Hematopoietic multipotent progenitor cell treated with erythropoietin and hydrocortisone succinate and interleukin-3 and kit ligand, for 17 days (in vitro differentiated cells): ENCODE results near the gene TUBA3D.
"Not testable (repeated sequence)": the region's sequence is repeated elsewhere in the genome, so short reads cannot be mapped to it uniquely, and the experiment has no call there.

ENCODE experiments used
- DNase-seq: peaks from one replicate; pipeline ENCODE4 v3.0.0-alpha.2; 2015; ENCODE audit warnings: low spot score

The TUBA3D gene

GRCh38 chr2:131475831-131476230 lies at the start of gene TUBA3D:
Gene TUBA3D, plus strand, starts transcription at chr2:131476119. Its CDS starts 81 bp downstream, at chr2:131476200.
- no peak for DNase-seq

- DNase-seq = no peak
These were observed 49.2 kb upstream of the TUBA3D start for GRCh38 chr2:131426727-131427126.

- DNase-seq = no peak
These were observed 44.6 kb upstream of the TUBA3D start for GRCh38 chr2:131431336-131431735.

- not testable (repeated sequence) for DNase-seq
These were observed 35.0 kb upstream of the TUBA3D start for GRCh38 chr2:131440742-131441468.

GRCh38 chr2:131444736-131445514 lies 31.0 kb upstream of the TUBA3D start:
- not testable (repeated sequence) for DNase-seq

- DNase-seq = not testable (repeated sequence)
These were observed 30.5 kb upstream of the TUBA3D start for GRCh38 chr2:131445515-131445797.

GRCh38 chr2:131445896-131446295 lies 30.0 kb upstream of the TUBA3D start:
- no peak for DNase-seq

GRCh38 chr2:131447981-131448380 lies 27.9 kb upstream of the TUBA3D start:
- DNase-seq = not testable (repeated sequence)

GRCh38 chr2:131451265-131451949 lies 24.5 kb upstream of the TUBA3D start:
- DNase-seq = not testable (repeated sequence)

- DNase-seq = not testable (repeated sequence)
These were observed 21.0 kb upstream of the TUBA3D start for GRCh38 chr2:131454914-131455313.

GRCh38 chr2:131467722-131468121 lies 8.2 kb upstream of the TUBA3D start:
- not testable (repeated sequence) for DNase-seq

GRCh38 chr2:131470944-131471343 lies 5.0 kb upstream of the TUBA3D start:
- not testable (repeated sequence) for DNase-seq

- DNase-seq = peak; percentile 56
These were observed 4.3 kb upstream of the TUBA3D start for GRCh38 chr2:131471624-131472023.

GRCh38 chr2:131473266-131473665 lies 2.7 kb upstream of the TUBA3D start:
- DNase-seq = not testable (repeated sequence)

GRCh38 chr2:131476363-131476762 lies 444 bp downstream of the TUBA3D start:
- not testable (repeated sequence) for DNase-seq

GRCh38 chr2:131477227-131477626 lies 1.3 kb downstream of the TUBA3D start:
- DNase-seq = not testable (repeated sequence)

GRCh38 chr2:131478074-131478849 lies 2.3 kb downstream of the TUBA3D start:
- not testable (repeated sequence) for DNase-seq

- DNase-seq = not testable (repeated sequence)
These were observed 3.0 kb downstream of the TUBA3D start for GRCh38 chr2:131478850-131479461.

GRCh38 chr2:131480351-131480750 lies 4.4 kb downstream of the TUBA3D start:
- DNase-seq = not testable (repeated sequence)

- DNase-seq = not testable (repeated sequence)
These were observed 6.7 kb downstream of the TUBA3D start for GRCh38 chr2:131482506-131483155.
